ENCODE data around the gene PCDHGB7.
"Not testable (repeated sequence)": the region's sequence is repeated elsewhere in the genome, so short reads cannot be mapped to it uniquely, and the experiment has no call there.

The PCDHGB7 gene

GRCh38 chr5:141387557-141388311 lies 29.7 kb upstream of the PCDHGB7 start, which contains the start of gene PCDHGB4:
Gene PCDHGB4 (plus strand): TSS chr5:141387698. CDS start chr5:141387885, 187 bp downstream.
- not testable (repeated sequence) for H3F3A ChIP-seq (ENCODE audit: control insufficient read depth, insufficient read depth); H3K9me2 ChIP-seq (replicated peaks; ENCODE audit: control insufficient read depth, low read length); H3K79me2 ChIP-seq (ENCODE audit: control insufficient read depth, low read length); H3K4me1 ChIP-seq (ENCODE audit: control insufficient read depth, low read length); H4K20me1 ChIP-seq (ENCODE audit: control insufficient read depth, insufficient read depth, low read depth, low read length); H3K27me3 ChIP-seq (ENCODE audit: control insufficient read depth, low read length); H3K4me2 ChIP-seq (ENCODE audit: low read length); H3K27ac ChIP-seq (ENCODE audit: low read depth, low read length)
- peaks cover 42% of the 10 kb centered on the region for H3K36me3 ChIP-seq (ENCODE audit: control insufficient read depth, low read length)
- H3K4me3 ChIP-seq (ENCODE audit: low read length): peak within 1 kb of the TSS; percentile 55
- H3K9me3 ChIP-seq (ENCODE audit: control insufficient read depth, insufficient read depth, low read length): peaks cover 34% of the 10 kb centered on the region
- TF ChIP-seq, protein P1, sequence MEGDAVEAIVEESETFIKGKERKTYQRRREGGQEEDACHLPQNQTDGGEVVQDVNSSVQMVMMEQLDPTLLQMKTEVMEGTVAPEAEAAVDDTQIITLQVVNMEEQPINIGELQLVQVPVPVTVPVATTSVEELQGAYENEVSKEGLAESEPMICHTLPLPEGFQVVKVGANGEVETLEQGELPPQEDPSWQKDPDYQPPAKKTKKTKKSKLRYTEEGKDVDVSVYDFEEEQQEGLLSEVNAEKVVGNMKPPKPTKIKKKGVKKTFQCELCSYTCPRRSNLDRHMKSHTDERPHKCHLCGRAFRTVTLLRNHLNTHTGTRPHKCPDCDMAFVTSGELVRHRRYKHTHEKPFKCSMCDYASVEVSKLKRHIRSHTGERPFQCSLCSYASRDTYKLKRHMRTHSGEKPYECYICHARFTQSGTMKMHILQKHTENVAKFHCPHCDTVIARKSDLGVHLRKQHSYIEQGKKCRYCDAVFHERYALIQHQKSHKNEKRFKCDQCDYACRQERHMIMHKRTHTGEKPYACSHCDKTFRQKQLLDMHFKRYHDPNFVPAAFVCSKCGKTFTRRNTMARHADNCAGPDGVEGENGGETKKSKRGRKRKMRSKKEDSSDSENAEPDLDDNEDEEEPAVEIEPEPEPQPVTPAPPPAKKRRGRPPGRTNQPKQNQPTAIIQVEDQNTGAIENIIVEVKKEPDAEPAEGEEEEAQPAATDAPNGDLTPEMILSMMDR (IDR thresholded peaks at IDR 0.05; ENCODE audit: low read depth, low read length, poor library complexity, severe bottlenecking): peak; percentile 41

- H3K27ac ChIP-seq (ENCODE audit: low read depth, low read length): no peak overlapping the region
- TF ChIP-seq, protein P1 (IDR thresholded peaks at IDR 0.05; ENCODE audit: low read depth, low read length, poor library complexity, severe bottlenecking): no peak
- no peak for TF ChIP-seq EZH2phosphoT487 (IDR thresholded peaks at IDR 0.05; ENCODE audit: borderline replicate concordance, low read length)
- H3K9me2 ChIP-seq (replicated peaks; ENCODE audit: control insufficient read depth, low read length): no peaks in the 10 kb centered on the region
- no peaks in the 10 kb centered on the region for H4K20me1 ChIP-seq (ENCODE audit: control insufficient read depth, insufficient read depth, low read depth, low read length)
- H3K27me3 ChIP-seq (ENCODE audit: control insufficient read depth, low read length): no peaks in the 10 kb centered on the region
- peaks cover 7% of the 10 kb centered on the region for H3K79me2 ChIP-seq (ENCODE audit: control insufficient read depth, low read length)
- H3K4me2 ChIP-seq (ENCODE audit: low read length): no peak overlapping the region
- peaks cover 2% of the 10 kb centered on the region; the same call in 1 of the 2 replicates for H3F3A ChIP-seq (ENCODE audit: control insufficient read depth, insufficient read depth)
- peaks cover 32% of the 10 kb centered on the region for H3K9me3 ChIP-seq (ENCODE audit: control insufficient read depth, insufficient read depth, low read length)
- H3K4me3 ChIP-seq (ENCODE audit: low read length): 0 out of 2 replicates have a peak overlapping the region, but pooled peaks have one; percentile 2
- no peaks in the 10 kb centered on the region for H3K4me1 ChIP-seq (ENCODE audit: control insufficient read depth, low read length)
- H3K36me3 ChIP-seq (ENCODE audit: control insufficient read depth, low read length): peaks cover 42% of the 10 kb centered on the region
Measured at GRCh38 chr5:141388661-141389060, 28.8 kb upstream of the PCDHGB7 start.

- TF ChIP-seq, protein P1 (IDR thresholded peaks at IDR 0.05; ENCODE audit: low read depth, low read length, poor library complexity, severe bottlenecking): no peak
- TF ChIP-seq EZH2phosphoT487 (IDR thresholded peaks at IDR 0.05; ENCODE audit: borderline replicate concordance, low read length): no peak
- no peaks in the 10 kb centered on the region for H3K4me1 ChIP-seq (ENCODE audit: control insufficient read depth, low read length)
- peaks cover 43% of the 10 kb centered on the region for H3K36me3 ChIP-seq (ENCODE audit: control insufficient read depth, low read length)
- no peaks in the 10 kb centered on the region for H3K9me2 ChIP-seq (replicated peaks; ENCODE audit: control insufficient read depth, low read length)
- peaks cover 7% of the 10 kb centered on the region for H3K79me2 ChIP-seq (ENCODE audit: control insufficient read depth, low read length)
- H3K4me3 ChIP-seq (ENCODE audit: low read length): no peak overlapping the region
- H3F3A ChIP-seq (ENCODE audit: control insufficient read depth, insufficient read depth): peaks cover 2% of the 10 kb centered on the region; the same call in 1 of the 2 replicates
- H3K4me2 ChIP-seq (ENCODE audit: low read length): no peak overlapping the region
- H3K27me3 ChIP-seq (ENCODE audit: control insufficient read depth, low read length): no peaks in the 10 kb centered on the region
- no peaks in the 10 kb centered on the region for H4K20me1 ChIP-seq (ENCODE audit: control insufficient read depth, insufficient read depth, low read depth, low read length)
- H3K27ac ChIP-seq (ENCODE audit: low read depth, low read length): no peak overlapping the region
- H3K9me3 ChIP-seq (ENCODE audit: control insufficient read depth, insufficient read depth, low read length): peaks cover 32% of the 10 kb centered on the region
Measured at GRCh38 chr5:141389153-141390042, 28.1 kb upstream of the PCDHGB7 start.

Data from DOHH2 (cell line).